ENCODE results near the gene TMEM119. TPM values are rescaled to one million over a fixed set of nuclear protein-coding genes. Genes with fewer than 3 reads are reported as not detected.
A peak's percentile ranks its signal among the peaks of the same experiment; 100 is the strongest.
"Not testable (repeated sequence)": the region's sequence is repeated elsewhere in the genome, so short reads cannot be mapped to it uniquely, and the experiment has no call there.

TMEM119 gene
- total and polyA plus RNA-seq, 7 experiments from 2014 or later = 0.13 to 1.6 (median 0.50) TPM; not detected in 1

DNA sequence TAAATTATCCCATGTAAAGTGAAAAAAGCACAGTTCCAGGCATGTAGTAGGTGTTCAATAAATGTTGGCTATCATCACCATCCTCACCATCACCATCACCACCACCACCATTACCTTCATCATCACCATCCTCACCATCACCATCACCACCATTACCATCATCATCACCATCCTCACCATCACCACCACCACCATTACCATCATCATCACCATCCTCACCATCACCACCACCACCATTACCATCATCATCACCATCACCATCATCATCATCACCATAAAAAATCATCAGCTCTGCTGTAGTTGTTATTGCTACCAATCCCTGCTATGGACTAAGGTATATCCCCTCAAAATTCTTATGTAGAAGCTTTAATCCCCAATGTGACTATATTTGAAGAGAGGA is 20.4 kb downstream of the TMEM119 start:
- no peak overlapping the region for H3K27ac ChIP-seq (ENCODE audit: low read depth, low read length)
- H3K4me3 Mint-ChIP-seq = peak overlapping the region in 3 of 10 donors; percentile 11 to 35 (median 32)
- H3K9me3 ChIP-seq (ENCODE audit: control insufficient read depth in 2 of 3, low read length in 3 of 3) = no peaks in the 10 kb centered on the region
- peaks cover 0 to 17% (median 0%) of the 10 kb centered on the region in 11 donors for H3K9me3 Mint-ChIP-seq
- peaks cover 0 to 24% of the 10 kb centered on the region in 2 donors for H3K4me1 ChIP-seq (ENCODE audit: control insufficient read depth in 2 of 2, insufficient read depth in 2 of 2, low read length in 2 of 2)
- intact Hi-C loops (cut with micrococcal nuclease) = no loop called here
- no peaks in the 10 kb centered on the region for H3K36me3 ChIP-seq (ENCODE audit: control insufficient read depth in 2 of 3, insufficient read depth in 3 of 3, low read length in 3 of 3)
- peak overlapping the region in 5 of 9 donors; percentile 8 to 66 (median 51) for H3K27ac Mint-ChIP-seq
- H3K27me3 ChIP-seq (ENCODE audit: control insufficient read depth in 2 of 2, insufficient read depth in 2 of 2, low read length in 2 of 2) = no peaks in the 10 kb centered on the region
- peaks cover 14 to 54% (median 48%) of the 10 kb centered on the region in 7 donors for H3K4me1 Mint-ChIP-seq
- H3K27me3 Mint-ChIP-seq = peaks cover 0 to 8% (median 0%) of the 10 kb centered on the region in 5 donors
- peaks cover 0 to 11% (median 0%) of the 10 kb centered on the region in 5 donors for H3K36me3 Mint-ChIP-seq
- H3K4me3 ChIP-seq (ENCODE audit: low read length) = no peak overlapping the region
- ATAC-seq (no peak), DNase-seq (no peak)
- POLR2A ChIA-PET = interaction anchor here (2.0 kb wide), 1 partner anchor 15 kb away, joined by 10 read pairs; the partner anchor contains the start of gene ISCU
- CTCF ChIA-PET = interaction anchor here (1.0 to 2.3 kb wide), 3 partner anchors 9 to 41 kb away, joined by 3 to 8 read pairs (median 4); partner anchors contain the start of gene SART3

DNA sequence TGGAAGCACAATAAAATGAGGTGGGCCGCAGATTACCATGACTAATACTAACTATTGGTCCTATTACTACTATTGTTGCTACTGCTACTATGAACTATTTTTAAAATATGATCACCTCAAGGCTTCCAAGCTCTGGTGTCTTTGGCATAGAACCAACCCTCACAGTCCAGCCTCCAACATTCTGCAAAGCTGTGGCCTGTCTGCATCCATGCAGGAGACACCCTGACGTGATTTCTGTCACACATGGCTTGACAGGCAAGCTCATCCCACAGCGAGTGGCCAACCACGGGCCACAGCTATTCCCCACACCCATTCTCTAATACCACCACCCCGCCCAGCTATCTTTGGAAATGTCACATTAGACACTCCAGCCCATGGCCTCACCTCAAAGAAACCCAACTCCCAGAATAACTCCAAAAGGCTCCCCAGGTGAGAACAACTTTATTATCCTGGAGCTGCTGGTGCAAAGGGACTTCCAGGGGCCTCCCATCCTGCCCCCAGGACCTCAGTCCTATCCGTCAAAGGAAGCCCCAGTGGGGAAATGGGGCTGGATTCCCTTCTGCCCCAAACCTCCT is 21.1 kb downstream of the TMEM119 start:
- Histone ChIP-seq H3K9me3 (ENCODE audit: control insufficient read depth in 2 of 3, low read length in 3 of 3) (no peaks in the 10 kb centered on the region), H3K4me1 (ENCODE audit: control insufficient read depth in 2 of 2, insufficient read depth in 2 of 2, low read length in 2 of 2) (peaks cover 0 to 24% of the 10 kb centered on the region in 2 donors), H3K4me3 (ENCODE audit: low read length) (no peak overlapping the region), H3K27ac (ENCODE audit: low read depth, low read length) (no peak overlapping the region), H3K36me3 (ENCODE audit: control insufficient read depth in 2 of 3, insufficient read depth in 3 of 3, low read length in 3 of 3) (no peaks in the 10 kb centered on the region), H3K27me3 (ENCODE audit: control insufficient read depth in 2 of 2, insufficient read depth in 2 of 2, low read length in 2 of 2) (no peaks in the 10 kb centered on the region)
- Mint-ChIP-seq H3K27ac (peak overlapping the region in 6 of 9 donors; percentile 54 to 91 (median 84)), H3K36me3 (peaks cover 0 to 11% (median 0%) of the 10 kb centered on the region in 5 donors), H3K4me1 (peaks cover 18 to 61% (median 54%) of the 10 kb centered on the region in 7 donors), H3K9me3 (peaks cover 0 to 17% (median 0%) of the 10 kb centered on the region in 11 donors), H3K4me3 (peak overlapping the region in 2 of 10 donors; percentile 19 to 75), H3K27me3 (peaks cover 0 to 8% (median 0%) of the 10 kb centered on the region in 5 donors)
- ChIA-PET CTCF (interaction anchor here (1.0 to 2.3 kb wide), 4 partner anchors 8 to 41 kb away, joined by 3 to 8 read pairs (median 4); partner anchors contain the start of gene SART3), POLR2A (interaction anchor here (2.0 kb wide), 1 partner anchor 15 kb away, joined by 10 read pairs; the partner anchor contains the start of gene ISCU)
- intact Hi-C loops (cut with micrococcal nuclease) = no loop called here
- ATAC-seq (no peak), DNase-seq (no peak)

DNA sequence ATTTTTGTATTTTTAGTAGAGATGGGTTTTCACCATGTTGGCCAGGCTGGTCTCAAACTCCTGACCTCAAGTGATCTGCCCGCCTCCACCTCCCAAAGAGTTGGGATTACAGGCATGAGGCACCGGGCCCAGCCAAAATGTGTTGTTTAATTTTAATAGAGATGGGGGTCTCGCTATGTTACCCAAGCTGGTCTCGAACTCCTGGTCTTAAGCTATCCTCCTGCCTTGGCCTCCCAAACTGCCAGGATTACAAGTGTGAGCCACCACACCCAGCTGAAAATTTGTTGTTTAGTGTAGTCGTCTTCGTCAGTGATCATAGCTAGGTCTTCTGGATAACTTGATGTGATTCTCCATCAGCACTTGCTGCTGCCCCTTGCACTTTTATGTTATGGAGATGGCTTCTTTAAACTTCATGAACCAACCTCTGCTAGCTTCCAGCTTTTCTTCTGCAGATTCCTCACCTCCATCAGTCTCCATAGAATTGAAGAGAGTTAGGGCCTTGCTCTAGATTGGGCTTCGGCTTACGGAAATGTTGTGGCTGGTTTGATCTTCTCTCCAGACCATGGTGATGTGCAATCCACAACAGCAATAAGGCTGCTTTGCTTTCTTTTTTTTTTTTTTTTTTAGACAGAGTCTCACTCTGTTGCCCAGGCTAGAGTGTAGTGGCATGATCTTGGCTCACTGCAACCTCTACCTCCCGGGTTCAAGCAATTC is 22.5 kb downstream of the TMEM119 start:
- peak; percentile 58 for ATAC-seq
- CTCF ChIA-PET = interaction anchor here (0.9 to 1.1 kb wide), 2 partner anchors 11 to 229 kb away, joined by 3 to 4 read pairs; no protein-coding TSS in a partner anchor
- Mint-ChIP-seq H3K27ac (peak overlapping the region; percentile 67 to 91 (median 85)), H3K4me1 (peaks cover 22 to 75% (median 68%) of the 10 kb centered on the region in 7 donors), H3K27me3 (peaks cover 0 to 8% (median 0%) of the 10 kb centered on the region in 5 donors), H3K4me3 (peak overlapping the region; percentile 47 to 75 (median 64)), H3K36me3 (peaks cover 0 to 16% (median 2%) of the 10 kb centered on the region in 5 donors), H3K9me3 (peaks cover 0 to 17% (median 0%) of the 10 kb centered on the region in 11 donors)
- intact Hi-C loops (cut with micrococcal nuclease) = no loop called here
- Histone ChIP-seq H3K9me3 (ENCODE audit: control insufficient read depth in 2 of 3, low read length in 3 of 3) (no peaks in the 10 kb centered on the region), H3K27me3 (ENCODE audit: control insufficient read depth in 2 of 2, insufficient read depth in 2 of 2, low read length in 2 of 2) (no peaks in the 10 kb centered on the region), H3K4me1 (ENCODE audit: control insufficient read depth in 2 of 2, insufficient read depth in 2 of 2, low read length in 2 of 2) (peaks cover 0 to 34% of the 10 kb centered on the region in 2 donors), H3K27ac (ENCODE audit: low read depth, low read length) (no peak overlapping the region), H3K4me3 (ENCODE audit: low read length) (no peak overlapping the region), H3K36me3 (ENCODE audit: control insufficient read depth in 2 of 3, insufficient read depth in 3 of 3, low read length in 3 of 3) (no peaks in the 10 kb centered on the region)
- peak in 6 of 9 donors; percentile 28 to 58 (median 40) for DNase-seq
- POLR2A ChIA-PET = interaction anchor here (2.0 kb wide), 1 partner anchor 13 kb away, joined by 10 read pairs; the partner anchor contains the start of gene ISCU

DNA sequence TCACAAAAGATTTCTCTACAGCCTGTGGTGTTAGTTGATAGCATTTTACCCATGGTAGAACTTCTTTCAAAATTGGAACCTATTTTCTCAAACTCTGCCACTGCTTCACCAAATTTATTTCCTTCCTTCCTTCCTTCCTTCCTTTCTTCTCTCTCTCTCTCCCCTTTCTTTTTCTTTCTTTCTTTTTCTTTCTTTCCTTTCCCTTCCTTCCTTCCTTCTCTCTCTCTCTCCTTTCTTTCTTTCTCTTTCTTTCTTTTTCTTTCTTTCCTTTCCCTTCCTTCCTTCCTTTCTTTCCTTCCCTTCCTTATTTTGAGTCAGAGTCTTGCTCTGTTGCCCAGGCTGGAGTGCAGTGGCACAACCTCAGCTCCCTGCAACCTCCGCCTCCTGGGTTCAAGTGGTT is 23.6 kb downstream of the TMEM119 start:
- H3K27me3 Mint-ChIP-seq; intact Hi-C loops (cut with micrococcal nuclease); POLR2A ChIA-PET; ATAC-seq; DNase-seq; H3K36me3 ChIP-seq (ENCODE audit: control insufficient read depth in 2 of 3, insufficient read depth in 3 of 3, low read length in 3 of 3); H3K9me3 ChIP-seq (ENCODE audit: control insufficient read depth in 2 of 3, low read length in 3 of 3); H3K4me3 ChIP-seq (ENCODE audit: low read length); H3K27me3 ChIP-seq (ENCODE audit: control insufficient read depth in 2 of 2, insufficient read depth in 2 of 2, low read length in 2 of 2); H3K27ac ChIP-seq (ENCODE audit: low read depth, low read length): not testable (repeated sequence)
- H3K4me3 Mint-ChIP-seq = peak overlapping the region in 3 of 10 donors; percentile 19 to 66 (median 25)
- H3K36me3 Mint-ChIP-seq = peaks cover 0 to 19% (median 5%) of the 10 kb centered on the region in 5 donors
- H3K4me1 Mint-ChIP-seq = peaks cover 26 to 86% (median 79%) of the 10 kb centered on the region in 7 donors
- H3K9me3 Mint-ChIP-seq = peaks cover 0 to 17% (median 0%) of the 10 kb centered on the region in 11 donors
- H3K4me1 ChIP-seq (ENCODE audit: control insufficient read depth in 2 of 2, insufficient read depth in 2 of 2, low read length in 2 of 2) = peaks cover 6 to 45% of the 10 kb centered on the region in 2 donors
- H3K27ac Mint-ChIP-seq = peak overlapping the region in 7 of 9 donors; percentile 64 to 90 (median 87)
- CTCF ChIA-PET = interaction anchor here (0.6 to 0.7 kb wide), 2 partner anchors 582 to 1134 kb away, joined by 3 read pairs; no protein-coding TSS in a partner anchor

DNA sequence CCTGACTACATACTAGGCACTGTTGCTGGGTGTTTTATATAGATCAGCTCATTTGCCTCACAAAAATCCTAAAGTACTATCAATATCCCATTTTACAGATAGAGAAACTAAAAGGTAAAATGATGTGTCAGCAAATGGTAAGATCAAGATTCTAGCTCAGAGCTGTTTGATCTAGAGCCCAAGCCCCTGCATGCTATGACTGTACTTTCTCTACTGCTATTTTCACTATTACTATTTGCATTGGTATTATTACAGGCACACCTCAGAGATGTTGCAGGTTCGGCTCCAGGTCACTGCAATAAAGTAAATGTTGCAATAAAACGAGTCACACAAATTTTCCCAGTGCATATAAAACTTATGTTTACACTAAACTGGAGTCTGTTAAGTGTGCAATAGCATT is 24.6 kb downstream of the TMEM119 start:
- Histone ChIP-seq H3K4me1 (ENCODE audit: control insufficient read depth in 2 of 2, insufficient read depth in 2 of 2, low read length in 2 of 2) (peaks cover 10 to 50% of the 10 kb centered on the region in 2 donors), H3K36me3 (ENCODE audit: control insufficient read depth in 2 of 3, insufficient read depth in 3 of 3, low read length in 3 of 3) (peaks cover 0 to 8% (median under 1%) of the 10 kb centered on the region in 3 experiments), H3K9me3 (ENCODE audit: control insufficient read depth in 2 of 3, low read length in 3 of 3) (no peaks in the 10 kb centered on the region), H3K27ac (ENCODE audit: low read depth, low read length) (no peak overlapping the region), H3K27me3 (ENCODE audit: control insufficient read depth in 2 of 2, insufficient read depth in 2 of 2, low read length in 2 of 2) (no peaks in the 10 kb centered on the region), H3K4me3 (ENCODE audit: low read length) (no peak overlapping the region)
- DNase-seq (no peak), ATAC-seq (no peak)
- CTCF ChIA-PET = interaction anchor here (0.6 to 1.1 kb wide), 2 partner anchors 91 to 118 kb away, joined by 3 read pairs; no protein-coding TSS in a partner anchor
- H3K36me3 Mint-ChIP-seq = peaks cover 0 to 19% (median 14%) of the 10 kb centered on the region in 5 donors
- H3K4me1 Mint-ChIP-seq = peaks cover 34 to 95% (median 89%) of the 10 kb centered on the region in 7 donors
- POLR2A ChIA-PET = interaction anchor here (1.7 to 15.1 kb wide), 2 partner anchors 44 to 61 kb away, joined by 7 to 200 read pairs; partner anchors contain the start of gene SELPLG
- peak overlapping the region in 6 of 9 donors; percentile 25 to 98 (median 87) for H3K27ac Mint-ChIP-seq
- peaks cover 0 to 4% (median 0%) of the 10 kb centered on the region in 5 donors for H3K27me3 Mint-ChIP-seq
- intact Hi-C loops (cut with micrococcal nuclease) = no loop called here
- H3K4me3 Mint-ChIP-seq = no peak overlapping the region
- H3K9me3 Mint-ChIP-seq = peaks cover 0 to 9% (median 0%) of the 10 kb centered on the region in 11 donors
